Hepatocyte (in vitro differentiated cells): ENCODE data around the gene CCNI2. TPM values are rescaled to one million over a fixed set of nuclear protein-coding genes. Genes with fewer than 3 reads are reported as not detected.

ENCODE experiments used
- DNase-seq: peaks from one replicate; pipeline ENCODE4 v3.0.0-alpha.2; 2016; ENCODE audit warnings: low spot score
- H2AFZ ChIP-seq: fragments of 200-600 bp; sonication (generic); 2 replicates; pipeline ENCODE4 v1.6.0; 2016; ENCODE audit warnings: antibody characterized with exemption, mild to moderate bottlenecking
- H3K27ac ChIP-seq: fragments of 200-600 bp; sonication (generic); 2 replicates; pipeline ENCODE4 v1.5.1; 2016; ENCODE audit warnings: mild to moderate bottlenecking
- H3K27me3 ChIP-seq: fragments of 200-600 bp; sonication (generic); 2 replicates; pipeline ENCODE4 v1.6.1; 2016
- H3K36me3 ChIP-seq: fragments of 200-600 bp; sonication (generic); replicated peaks from 2 replicates; pipeline ENCODE4 v1.5.1; 2016; ENCODE audit warnings: low read depth; ENCODE audit not compliant: insufficient read depth
- H3K4me1 ChIP-seq: fragments of 200-600 bp; sonication (generic); 2 replicates; pipeline ENCODE4 v1.5.1; 2016; ENCODE audit warnings: mild to moderate bottlenecking, moderate library complexity; ENCODE audit not compliant: insufficient read depth
- H3K4me2 ChIP-seq: fragments of 200-600 bp; sonication (generic); 2 replicates; pipeline ENCODE4 v1.6.0; 2016
- H3K4me3 ChIP-seq: fragments of 200-600 bp; sonication (generic); 2 replicates; pipeline ENCODE4 v1.5.1; 2016; ENCODE audit warnings: mild to moderate bottlenecking
- H3K79me2 ChIP-seq: fragments of 200-600 bp; sonication (generic); 2 replicates; pipeline ENCODE4 v1.6.0; 2017; ENCODE audit warnings: mild to moderate bottlenecking
- H3K9me2 ChIP-seq: fragments of 200-600 bp; sonication (generic); replicated peaks from 2 replicates; pipeline ENCODE4 v1.6.0; 2017; ENCODE audit warnings: mild to moderate bottlenecking; ENCODE audit not compliant: insufficient read depth
- H3K9me3 ChIP-seq: fragments of 200-600 bp; sonication (generic); 2 replicates; pipeline ENCODE4 v1.5.1; 2016; ENCODE audit warnings: low read depth, mild to moderate bottlenecking
- H4K20me1 ChIP-seq: fragments of 200-600 bp; sonication (generic); 2 replicates; pipeline ENCODE4 v1.6.0; 2016; ENCODE audit warnings: mild to moderate bottlenecking; ENCODE audit not compliant: insufficient read depth, poor library complexity, severe bottlenecking
- EZH2 ChIP-seq: fragments of 200-600 bp; sonication (generic); IDR thresholded peaks from 2 replicates; pipeline ENCODE4 v1.6.1; 2016; ENCODE audit warnings: antibody characterized with exemption, mild to moderate bottlenecking, borderline replicate concordance
- EZH2phosphoT487 ChIP-seq: fragments of 200-600 bp; sonication (generic); IDR thresholded peaks from one replicate; pipeline ENCODE4 v1.6.1; 2018; ENCODE audit warnings: antibody characterized with exemption, mild to moderate bottlenecking, low read depth, moderate library complexity; ENCODE audit not compliant: unreplicated experiment, severe bottlenecking
- WGBS: methylation state at CpG from one replicate; pipeline ENCODE4 v1.1.6; 2016; ENCODE audit warnings: low lambda C conversion rate; ENCODE audit errors: missing lambda C conversion rate; 5-methylcytosine and 5-hydroxymethylcytosine counted together
- polyA plus RNA-seq: library from polyadenylated mRNA; unstranded; fragments of >200 nt; fragmentation: Nextera tagmentation; extraction: Ambion mirVana; gene quantifications from 2 replicates; pipeline ENCODE4 v1.2.1, GENCODE V29; 2016
- total RNA-seq: library from RNA; depleted of rRNA; stranded (reverse); fragments of >200 nt; gene quantifications from 2 replicates; pipeline ENCODE4 v1.2.3, GENCODE V29; 2014
- TF ChIP-seq, protein P1 (sequence below): fragments of 200-600 bp; sonication (generic); IDR thresholded peaks from 2 replicates; pipeline ENCODE4 v1.5.1; 2016; ENCODE audit warnings: antibody characterized with exemption, mild to moderate bottlenecking; ENCODE audit not compliant: poor library complexity

Gene CCNI2
- total and polyA plus RNA-seq, 2 experiments from 2014 or later: 1.4 to 1.8 TPM

GRCh38 chr5:132747616-132748440 lies 602 bp downstream of the CCNI2 start:
- Histone ChIP-seq H3K4me1 (peaks cover 4% of the 10 kb centered on the region), H3K4me2 (peak overlapping the region; percentile 95), H3K36me3 (no peaks in the 10 kb centered on the region), H3K27me3 (peaks cover 32% of the 10 kb centered on the region), H3K9me2 (no peaks in the 10 kb centered on the region), H3K9me3 (no peaks in the 10 kb centered on the region), H3K4me3 (peak overlapping the region; percentile 72), H3K27ac (peak overlapping the region; percentile 37), H4K20me1 (no peaks in the 10 kb centered on the region), H3K79me2 (no peaks in the 10 kb centered on the region), H2AFZ (peak overlapping the region; percentile 92)
- WGBS: 16% methylated on average over 69 of the region's 76 CpGs
- DNase-seq: peak; percentile 42
- peak; percentile 61 for TF ChIP-seq EZH2
- TF ChIP-seq, protein P1, sequence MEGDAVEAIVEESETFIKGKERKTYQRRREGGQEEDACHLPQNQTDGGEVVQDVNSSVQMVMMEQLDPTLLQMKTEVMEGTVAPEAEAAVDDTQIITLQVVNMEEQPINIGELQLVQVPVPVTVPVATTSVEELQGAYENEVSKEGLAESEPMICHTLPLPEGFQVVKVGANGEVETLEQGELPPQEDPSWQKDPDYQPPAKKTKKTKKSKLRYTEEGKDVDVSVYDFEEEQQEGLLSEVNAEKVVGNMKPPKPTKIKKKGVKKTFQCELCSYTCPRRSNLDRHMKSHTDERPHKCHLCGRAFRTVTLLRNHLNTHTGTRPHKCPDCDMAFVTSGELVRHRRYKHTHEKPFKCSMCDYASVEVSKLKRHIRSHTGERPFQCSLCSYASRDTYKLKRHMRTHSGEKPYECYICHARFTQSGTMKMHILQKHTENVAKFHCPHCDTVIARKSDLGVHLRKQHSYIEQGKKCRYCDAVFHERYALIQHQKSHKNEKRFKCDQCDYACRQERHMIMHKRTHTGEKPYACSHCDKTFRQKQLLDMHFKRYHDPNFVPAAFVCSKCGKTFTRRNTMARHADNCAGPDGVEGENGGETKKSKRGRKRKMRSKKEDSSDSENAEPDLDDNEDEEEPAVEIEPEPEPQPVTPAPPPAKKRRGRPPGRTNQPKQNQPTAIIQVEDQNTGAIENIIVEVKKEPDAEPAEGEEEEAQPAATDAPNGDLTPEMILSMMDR: no peak

- 85% methylated on average over 10 of the region's 10 CpGs for WGBS
- no peaks in the 10 kb centered on the region for H3K9me3 ChIP-seq
- no peak overlapping the region for H2AFZ ChIP-seq
- H3K4me1 ChIP-seq: peaks cover 4% of the 10 kb centered on the region
- no peak overlapping the region for H3K4me2 ChIP-seq
- H3K27me3 ChIP-seq: peaks cover 32% of the 10 kb centered on the region
- H3K4me3 ChIP-seq: no peak overlapping the region
- no peaks in the 10 kb centered on the region for H3K9me2 ChIP-seq
- TF ChIP-seq, protein P1: no peak
- TF ChIP-seq EZH2: no peak
- no peak for TF ChIP-seq EZH2phosphoT487
- H3K27ac ChIP-seq: no peak overlapping the region
- H3K79me2 ChIP-seq: no peaks in the 10 kb centered on the region
- H4K20me1 ChIP-seq: no peaks in the 10 kb centered on the region
- DNase-seq: no peak
- H3K36me3 ChIP-seq: no peaks in the 10 kb centered on the region
Measured at GRCh38 chr5:132748522-132749000, 1.3 kb downstream of the CCNI2 start.

GRCh38 chr5:132749506-132749905 lies 2.3 kb downstream of the CCNI2 start:
- Histone ChIP-seq H3K36me3 (no peaks in the 10 kb centered on the region), H3K4me1 (peaks cover 4% of the 10 kb centered on the region), H4K20me1 (no peaks in the 10 kb centered on the region), H3K9me3 (no peaks in the 10 kb centered on the region), H3K9me2 (no peaks in the 10 kb centered on the region), H3K4me3 (no peak overlapping the region), H2AFZ (no peak overlapping the region), H3K4me2 (no peak overlapping the region), H3K27ac (no peak overlapping the region), H3K27me3 (peaks cover 32% of the 10 kb centered on the region), H3K79me2 (no peaks in the 10 kb centered on the region)
- no peak for DNase-seq
- whole genome bisulfite sequencing: 95% methylated on average over 2 of the region's 2 CpGs
- TF ChIP-seq EZH2 (no peak), EZH2phosphoT487 (no peak)

- H3K36me3 ChIP-seq: no peaks in the 10 kb centered on the region
- WGBS: 85% methylated on average over 10 of the region's 10 CpGs
- H2AFZ ChIP-seq: no peak overlapping the region
- no peak overlapping the region for H3K4me2 ChIP-seq
- no peaks in the 10 kb centered on the region for H3K9me2 ChIP-seq
- no peak for TF ChIP-seq EZH2phosphoT487
- no peak overlapping the region for H3K4me3 ChIP-seq
- peaks cover 4% of the 10 kb centered on the region for H3K4me1 ChIP-seq
- H3K27me3 ChIP-seq: peaks cover 23% of the 10 kb centered on the region
- no peaks in the 10 kb centered on the region for H3K9me3 ChIP-seq
- H3K27ac ChIP-seq: no peak overlapping the region
- DNase-seq: no peak
- H4K20me1 ChIP-seq: no peaks in the 10 kb centered on the region
- H3K79me2 ChIP-seq: no peaks in the 10 kb centered on the region
Measured at GRCh38 chr5:132750471-132751230, 3.4 kb downstream of the CCNI2 start.
